SK-N-SH (cell line): ENCODE data around the gene MEF2A. TPM values are rescaled to one million over a fixed set of nuclear protein-coding genes. Genes with fewer than 3 reads are reported as not detected.

Experiments
- CTCF ChIA-PET: fragments of 300-600, 350-600 bp; formaldehyde crosslinking; extraction: SDS; loops from one replicate; lab custom pipeline; 2021; lab: Yijun Ruan, JAX
- POLR2A ChIA-PET: fragments of 350-600 bp; sonication (Branson Sonifier 250); formaldehyde crosslinking; extraction: SDS; loops from one replicate; lab custom pipeline; 2020; ENCODE audit warnings: antibody characterized with exemption, inconsistent platforms; lab: Yijun Ruan, JAX
- DNase-seq: peaks from one replicate; pipeline ENCODE4 v3.0.0; 2012
- H2AFZ ChIP-seq: fragments of 200-600 bp; sonication (generic); 2 replicates; pipeline ENCODE4 v1.8.1; 2016; ENCODE audit warnings: antibody characterized with exemption, mild to moderate bottlenecking, low read depth
- H3F3A ChIP-seq: fragments of 200-600 bp; sonication (generic); replicated peaks from 2 replicates; pipeline ENCODE3; 2016; ENCODE audit warnings: antibody characterized with exemption, mild to moderate bottlenecking; ENCODE audit not compliant: insufficient read depth
- H3K27ac ChIP-seq, 2 experiments: fragments of 200-500 bp in 1 of 2; fragments of 200-600 bp in 1 of 2; sonication (Bioruptor generic) in 1 of 2; sonication (generic), shearing (Covaris generic) in 1 of 2; 2 replicates each; pipeline versions ENCODE4 v1.5.1 to v1.6.1; 2014 to 2016; ENCODE audit warnings: low read depth in 2 of 2, inconsistent platforms in 1 of 2, low read length in 1 of 2, mild to moderate bottlenecking in 1 of 2, mixed read lengths in 1 of 2
- H3K27me3 ChIP-seq: fragments of 200-600 bp; sonication (generic), shearing (Covaris generic); 2 replicates; pipeline ENCODE4 v1.6.1; 2016; ENCODE audit warnings: mixed run types; ENCODE audit not compliant: insufficient read depth
- H3K36me3 ChIP-seq, 2 experiments: fragments of 200-500 bp in 1 of 2; fragments of 200-600 bp in 1 of 2; sonication (Bioruptor generic) in 1 of 2; sonication (generic) in 1 of 2; replicated peaks in 1 of 2; 2 replicates each; pipeline versions ENCODE3 to v1.5.1; 2014 to 2016; ENCODE audit warnings: low read length in 1 of 2, mild to moderate bottlenecking in 1 of 2; ENCODE audit not compliant: insufficient read depth in 2 of 2, control insufficient read depth in 1 of 2
- H3K4me1 ChIP-seq, 2 experiments: fragments of 200-500 bp in 1 of 2; fragments of 200-600 bp in 1 of 2; sonication (Bioruptor generic) in 1 of 2; sonication (generic), shearing (Covaris generic) in 1 of 2; 2 replicates each; pipeline versions ENCODE4 v1.5.1 to v1.6.1; 2014 to 2016; ENCODE audit warnings: low read depth in 1 of 2, low read length in 1 of 2, mixed run types in 1 of 2; ENCODE audit not compliant: insufficient read depth in 2 of 2, control insufficient read depth in 1 of 2
- H3K4me2 ChIP-seq: fragments of 200-600 bp; sonication (generic), shearing (Covaris generic); 2 replicates; pipeline ENCODE4 v1.6.1; 2017; ENCODE audit warnings: mixed run types
- H3K4me3 ChIP-seq, 2 experiments: fragments of 200-500 bp in 1 of 2; fragments of 200-600 bp in 1 of 2; sonication (Bioruptor generic) in 1 of 2; sonication (generic), shearing (Covaris generic) in 1 of 2; 2 replicates each; pipeline versions ENCODE4 v1.5.1 to v1.8.1; 2014 to 2016; ENCODE audit warnings: low read depth in 2 of 2, inconsistent platforms in 1 of 2, low read length in 1 of 2, mild to moderate bottlenecking in 1 of 2, mixed read lengths in 1 of 2, moderate library complexity in 1 of 2
- H3K79me2 ChIP-seq: fragments of 200-600 bp; sonication (generic); 2 replicates; pipeline ENCODE4 v1.8.1; 2017; ENCODE audit warnings: mild to moderate bottlenecking; ENCODE audit not compliant: insufficient read depth
- H3K9ac ChIP-seq: fragments of 200-600 bp; sonication (generic); 2 replicates; pipeline ENCODE4 v1.6.1; 2017; ENCODE audit warnings: mixed run types
- H3K9me2 ChIP-seq: fragments of 200-600 bp; sonication (generic); 2 replicates; pipeline ENCODE4 v1.6.1; 2017; ENCODE audit warnings: mixed run types
- H3K9me3 ChIP-seq: fragments of 200-600 bp; sonication (generic); 2 replicates; pipeline ENCODE4 v1.6.1; 2017; ENCODE audit warnings: mixed run types, mild to moderate bottlenecking, moderate library complexity
- H4K20me1 ChIP-seq: fragments of 200-600 bp; sonication (generic); 2 replicates; pipeline ENCODE4 v1.6.1; 2017; ENCODE audit warnings: mild to moderate bottlenecking, mixed run types; ENCODE audit not compliant: insufficient read depth
- EP300 ChIP-seq, 2 experiments: IDR thresholded peaks; 2 replicates each; pipeline versions ENCODE4 v1.4.0 to v1.6.1; 2012; ENCODE audit warnings: borderline replicate concordance in 1 of 2, low read depth in 1 of 2, low read length in 1 of 2
- JUND ChIP-seq: IDR thresholded peaks from 2 replicates; pipeline ENCODE4 v1.4.0; 2012
- RAD21 ChIP-seq: IDR thresholded peaks from 2 replicates; pipeline ENCODE4 v1.6.1; 2012; ENCODE audit warnings: mild to moderate bottlenecking, low read length
- RXRA ChIP-seq: IDR thresholded peaks from 2 replicates; pipeline ENCODE4 v1.4.0; 2012; ENCODE audit warnings: low read depth, mild to moderate bottlenecking, borderline replicate concordance
- SIN3A ChIP-seq: IDR thresholded peaks from 2 replicates; pipeline ENCODE4 v1.6.1; 2012; ENCODE audit warnings: low read depth, mild to moderate bottlenecking, low read length, moderate library complexity, borderline replicate concordance
- SMC3 ChIP-seq: IDR thresholded peaks from 2 replicates; pipeline ENCODE4 v1.6.1; 2012; ENCODE audit warnings: low read depth, low read length, improper control_type of control experiment
- TAF1 ChIP-seq: IDR thresholded peaks from 2 replicates; pipeline ENCODE4 v1.6.1; 2012; ENCODE audit warnings: low read depth, mild to moderate bottlenecking, low read length, moderate library complexity, borderline replicate concordance
- WGBS: methylation state at CpG from one replicate; pipeline ENCODE4 v1.1.6; 2017; ENCODE audit warnings: low lambda C conversion rate; 5-methylcytosine and 5-hydroxymethylcytosine counted together
- polyA plus RNA-seq, 3 experiments: library from polyadenylated mRNA; depleted of rRNA; stranded (reverse); fragments of >200 nt; gene quantifications; 2 replicates each; pipeline ENCODE4 v1.2.3, GENCODE V29; 2012
- TF ChIP-seq, protein P1 (sequence below): IDR thresholded peaks from 2 replicates; pipeline ENCODE4 v1.4.0; 2012; ENCODE audit warnings: low read depth
- TF ChIP-seq, protein P2 (sequence below): IDR thresholded peaks from 2 replicates; pipeline ENCODE4 v1.4.0; 2012; ENCODE audit warnings: low read depth, borderline replicate concordance
- TF ChIP-seq, protein P3 (sequence below): IDR thresholded peaks from 2 replicates; pipeline ENCODE4; 2012
- TF ChIP-seq, protein P4 (sequence below): IDR thresholded peaks from 2 replicates; pipeline ENCODE4 v1.6.1; 2012; ENCODE audit warnings: mild to moderate bottlenecking, low read depth, low read length, moderate library complexity

The MEF2A gene
- polyA plus RNA-seq, 1 of the 3 experiments (the other 2 are of a cell fraction) = 20.9 TPM

DNA sequence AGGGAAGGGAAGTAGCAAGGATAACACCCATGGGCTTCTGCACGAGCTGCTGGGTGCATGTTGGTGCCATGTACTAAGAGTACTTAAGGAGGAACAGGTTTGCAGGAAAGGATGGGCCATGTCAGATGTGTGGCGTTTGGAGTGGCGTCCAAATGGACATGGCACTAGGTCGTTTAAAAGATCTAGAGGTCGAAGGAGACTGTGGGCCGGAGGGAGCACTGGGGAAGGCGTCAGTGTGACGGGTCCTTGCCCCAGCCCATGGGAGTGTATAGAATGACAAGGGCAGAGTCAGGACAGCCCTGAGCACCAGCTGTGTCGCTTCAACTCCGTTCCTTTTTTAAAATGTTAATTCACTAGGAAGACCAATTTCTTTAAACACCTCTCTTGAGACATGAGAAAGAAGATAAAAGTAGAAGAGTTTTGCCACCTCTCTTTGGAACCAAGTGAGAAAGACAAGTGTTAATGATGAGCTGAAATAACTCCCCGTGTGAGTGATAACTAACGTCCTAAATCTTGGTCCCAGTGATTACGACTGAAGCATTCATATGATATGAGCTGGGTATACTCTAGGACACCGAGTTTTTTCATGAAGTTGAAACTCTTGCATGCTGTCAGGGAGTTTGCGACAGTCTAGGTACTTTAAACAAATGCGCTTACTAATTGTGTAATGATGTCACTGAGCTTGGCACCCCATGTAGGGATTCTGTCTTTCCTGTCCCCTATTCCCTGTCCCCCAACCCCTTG is 143.6 kb downstream of the MEF2A start:
- TF ChIP-seq SMC3 (no peak), JUND (no peak), SIN3A (no peak), EP300 (IDR thresholded peaks at IDR 0.05; ENCODE audit: borderline replicate concordance in 1 of 2, low read depth in 1 of 2, low read length in 1 of 2) (no peak), RXRA (no peak), RAD21 (no peak), TAF1 (no peak)
- TF ChIP-seq, protein P1, sequence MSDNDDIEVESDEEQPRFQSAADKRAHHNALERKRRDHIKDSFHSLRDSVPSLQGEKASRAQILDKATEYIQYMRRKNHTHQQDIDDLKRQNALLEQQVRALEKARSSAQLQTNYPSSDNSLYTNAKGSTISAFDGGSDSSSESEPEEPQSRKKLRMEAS = no peak
- TF ChIP-seq, protein P2, sequence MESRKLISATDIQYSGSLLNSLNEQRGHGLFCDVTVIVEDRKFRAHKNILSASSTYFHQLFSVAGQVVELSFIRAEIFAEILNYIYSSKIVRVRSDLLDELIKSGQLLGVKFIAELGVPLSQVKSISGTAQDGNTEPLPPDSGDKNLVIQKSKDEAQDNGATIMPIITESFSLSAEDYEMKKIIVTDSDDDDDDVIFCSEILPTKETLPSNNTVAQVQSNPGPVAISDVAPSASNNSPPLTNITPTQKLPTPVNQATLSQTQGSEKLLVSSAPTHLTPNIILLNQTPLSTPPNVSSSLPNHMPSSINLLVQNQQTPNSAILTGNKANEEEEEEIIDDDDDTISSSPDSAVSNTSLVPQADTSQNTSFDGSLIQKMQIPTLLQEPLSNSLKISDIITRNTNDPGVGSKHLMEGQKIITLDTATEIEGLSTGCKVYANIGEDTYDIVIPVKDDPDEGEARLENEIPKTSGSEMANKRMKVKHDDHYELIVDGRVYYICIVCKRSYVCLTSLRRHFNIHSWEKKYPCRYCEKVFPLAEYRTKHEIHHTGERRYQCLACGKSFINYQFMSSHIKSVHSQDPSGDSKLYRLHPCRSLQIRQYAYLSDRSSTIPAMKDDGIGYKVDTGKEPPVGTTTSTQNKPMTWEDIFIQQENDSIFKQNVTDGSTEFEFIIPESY = no peak
- TF ChIP-seq, protein P3, sequence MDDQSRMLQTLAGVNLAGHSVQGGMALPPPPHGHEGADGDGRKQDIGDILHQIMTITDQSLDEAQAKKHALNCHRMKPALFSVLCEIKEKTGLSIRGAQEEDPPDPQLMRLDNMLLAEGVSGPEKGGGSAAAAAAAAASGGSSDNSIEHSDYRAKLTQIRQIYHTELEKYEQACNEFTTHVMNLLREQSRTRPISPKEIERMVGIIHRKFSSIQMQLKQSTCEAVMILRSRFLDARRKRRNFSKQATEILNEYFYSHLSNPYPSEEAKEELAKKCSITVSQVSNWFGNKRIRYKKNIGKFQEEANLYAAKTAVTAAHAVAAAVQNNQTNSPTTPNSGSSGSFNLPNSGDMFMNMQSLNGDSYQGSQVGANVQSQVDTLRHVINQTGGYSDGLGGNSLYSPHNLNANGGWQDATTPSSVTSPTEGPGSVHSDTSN = no peak
- TF ChIP-seq, protein P4, sequence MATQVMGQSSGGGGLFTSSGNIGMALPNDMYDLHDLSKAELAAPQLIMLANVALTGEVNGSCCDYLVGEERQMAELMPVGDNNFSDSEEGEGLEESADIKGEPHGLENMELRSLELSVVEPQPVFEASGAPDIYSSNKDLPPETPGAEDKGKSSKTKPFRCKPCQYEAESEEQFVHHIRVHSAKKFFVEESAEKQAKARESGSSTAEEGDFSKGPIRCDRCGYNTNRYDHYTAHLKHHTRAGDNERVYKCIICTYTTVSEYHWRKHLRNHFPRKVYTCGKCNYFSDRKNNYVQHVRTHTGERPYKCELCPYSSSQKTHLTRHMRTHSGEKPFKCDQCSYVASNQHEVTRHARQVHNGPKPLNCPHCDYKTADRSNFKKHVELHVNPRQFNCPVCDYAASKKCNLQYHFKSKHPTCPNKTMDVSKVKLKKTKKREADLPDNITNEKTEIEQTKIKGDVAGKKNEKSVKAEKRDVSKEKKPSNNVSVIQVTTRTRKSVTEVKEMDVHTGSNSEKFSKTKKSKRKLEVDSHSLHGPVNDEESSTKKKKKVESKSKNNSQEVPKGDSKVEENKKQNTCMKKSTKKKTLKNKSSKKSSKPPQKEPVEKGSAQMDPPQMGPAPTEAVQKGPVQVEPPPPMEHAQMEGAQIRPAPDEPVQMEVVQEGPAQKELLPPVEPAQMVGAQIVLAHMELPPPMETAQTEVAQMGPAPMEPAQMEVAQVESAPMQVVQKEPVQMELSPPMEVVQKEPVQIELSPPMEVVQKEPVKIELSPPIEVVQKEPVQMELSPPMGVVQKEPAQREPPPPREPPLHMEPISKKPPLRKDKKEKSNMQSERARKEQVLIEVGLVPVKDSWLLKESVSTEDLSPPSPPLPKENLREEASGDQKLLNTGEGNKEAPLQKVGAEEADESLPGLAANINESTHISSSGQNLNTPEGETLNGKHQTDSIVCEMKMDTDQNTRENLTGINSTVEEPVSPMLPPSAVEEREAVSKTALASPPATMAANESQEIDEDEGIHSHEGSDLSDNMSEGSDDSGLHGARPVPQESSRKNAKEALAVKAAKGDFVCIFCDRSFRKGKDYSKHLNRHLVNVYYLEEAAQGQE = no peak
- DNase-seq = no peak
- POLR2A ChIA-PET = no interaction called here
- CTCF ChIA-PET = interaction anchor here (1.2 to 2.4 kb wide), 3 partner anchors 422 to 437 kb away, joined by 3 to 7 read pairs (median 6); no protein-coding TSS in a partner anchor
- Histone ChIP-seq H3K4me3 (no peak overlapping the region), H4K20me1 (no peaks in the 10 kb centered on the region), H3K9me2 (no peaks in the 10 kb centered on the region), H3K79me2 (no peaks in the 10 kb centered on the region), H3K27ac (no peak overlapping the region), H3K36me3 (peaks cover 38 to 45% of the 10 kb centered on the region in 2 experiments), H3K4me2 (no peak overlapping the region), H3K9me3 (no peaks in the 10 kb centered on the region), H2AFZ (no peak overlapping the region), H3K4me1 (peaks cover 16 to 19% of the 10 kb centered on the region in 2 experiments), H3K9ac (no peak overlapping the region), H3K27me3 (no peaks in the 10 kb centered on the region), H3F3A (no peaks in the 10 kb centered on the region)
- WGBS = 91% methylated on average over 16 of the region's 16 CpGs
